Activated naive CD8-positive, alpha-beta T cell treated with anti-CD3 and anti-CD28 coated beads, Interleukin-2, amount 50 U/mL, for 24 hours (primary cell): ENCODE measurements around the gene MRPL37.

Experiments
- ATAC-seq: fragments of 150-1000 bp; cut with Tn5 transposase; one replicate; pipeline ENCODE4 v1.10.0; 2021
- DNase-seq: peaks from one replicate; pipeline ENCODE4 v3.0.0; 2021
- H3K27ac Mint-ChIP-seq: one replicate; pipeline ENCODE4 v1.8.0; 2021; ENCODE audit warnings: mild to moderate bottlenecking, mixed read lengths
- H3K27me3 Mint-ChIP-seq: one replicate; pipeline ENCODE4 v1.8.0; 2021; ENCODE audit warnings: mixed read lengths
- H3K36me3 Mint-ChIP-seq: one replicate; pipeline ENCODE4 v1.8.0; 2021; ENCODE audit warnings: low read depth, mixed read lengths
- H3K4me1 Mint-ChIP-seq: one replicate; pipeline ENCODE4 v1.8.0; 2021; ENCODE audit warnings: mixed read lengths
- H3K4me3 Mint-ChIP-seq: one replicate; pipeline ENCODE4 v1.8.0; 2021; ENCODE audit warnings: mild to moderate bottlenecking, moderate library complexity, mixed read lengths
- H3K9me3 Mint-ChIP-seq: one replicate; pipeline ENCODE4 v1.8.0; 2021; ENCODE audit warnings: mixed read lengths

The MRPL37 gene

GRCh38 chr1:54234284-54234683 is 34.3 kb downstream of the MRPL37 start:
- ATAC-seq (no peak), DNase-seq (no peak)
- no peak overlapping the region for H3K27ac Mint-ChIP-seq
- peaks cover 20% of the 10 kb centered on the region for H3K36me3 Mint-ChIP-seq
- no peak overlapping the region for H3K4me3 Mint-ChIP-seq
- H3K9me3 Mint-ChIP-seq: no peaks in the 10 kb centered on the region
- no peaks in the 10 kb centered on the region for H3K27me3 Mint-ChIP-seq
- peaks cover 24% of the 10 kb centered on the region for H3K4me1 Mint-ChIP-seq

GRCh38 chr1:54237586-54237985 is 37.6 kb downstream of the MRPL37 start:
- no peak for DNase-seq
- ATAC-seq: peak; percentile 14
- no peaks in the 10 kb centered on the region for H3K4me1 Mint-ChIP-seq
- no peaks in the 10 kb centered on the region for H3K27me3 Mint-ChIP-seq
- peak overlapping the region; percentile 23 for H3K27ac Mint-ChIP-seq
- peaks cover 10% of the 10 kb centered on the region for H3K36me3 Mint-ChIP-seq
- H3K4me3 Mint-ChIP-seq: no peak overlapping the region
- H3K9me3 Mint-ChIP-seq: no peaks in the 10 kb centered on the region

GRCh38 chr1:54238353-54239034 is 38.5 kb downstream of the MRPL37 start:
- Mint-ChIP-seq H3K9me3 (no peaks in the 10 kb centered on the region), H3K4me1 (no peaks in the 10 kb centered on the region), H3K27ac (no peak overlapping the region), H3K4me3 (no peak overlapping the region), H3K36me3 (peaks cover 10% of the 10 kb centered on the region), H3K27me3 (no peaks in the 10 kb centered on the region)
- DNase-seq: no peak
- no peak for ATAC-seq

- H3K9me3 Mint-ChIP-seq: no peaks in the 10 kb centered on the region
- peaks cover 10% of the 10 kb centered on the region for H3K36me3 Mint-ChIP-seq
- H3K4me3 Mint-ChIP-seq: no peak overlapping the region
Measured at GRCh38 chr1:54239035-54239383, 39.0 kb downstream of the MRPL37 start.

GRCh38 chr1:54239631-54240031 is 39.7 kb downstream of the MRPL37 start:
- Mint-ChIP-seq H3K9me3 (no peaks in the 10 kb centered on the region), H3K4me1 (no peaks in the 10 kb centered on the region), H3K27ac (no peak overlapping the region), H3K36me3 (peaks cover 10% of the 10 kb centered on the region), H3K27me3 (no peaks in the 10 kb centered on the region), H3K4me3 (no peak overlapping the region)
- ATAC-seq: no peak
- no peak for DNase-seq

More at GRCh38 chr1:54239035-54239383, 39.0 kb downstream of the MRPL37 start:
- H3K27me3 Mint-ChIP-seq: no peaks in the 10 kb centered on the region
- H3K4me1 Mint-ChIP-seq: no peaks in the 10 kb centered on the region
- ATAC-seq: no peak
- H3K27ac Mint-ChIP-seq: no peak overlapping the region
- no peak for DNase-seq

GRCh38 chr1:54240741-54241335 is 40.9 kb downstream of the MRPL37 start:
- H3K4me3 Mint-ChIP-seq: no peak overlapping the region
- DNase-seq: no peak
- H3K27ac Mint-ChIP-seq: no peak overlapping the region
- H3K4me1 Mint-ChIP-seq: no peaks in the 10 kb centered on the region
- peaks cover 8% of the 10 kb centered on the region for H3K36me3 Mint-ChIP-seq
- H3K27me3 Mint-ChIP-seq: no peaks in the 10 kb centered on the region
- no peak for ATAC-seq
- H3K9me3 Mint-ChIP-seq: no peaks in the 10 kb centered on the region

- Mint-ChIP-seq H3K4me1 (no peaks in the 10 kb centered on the region), H3K27ac (no peak overlapping the region), H3K36me3 (peaks cover 8% of the 10 kb centered on the region), H3K4me3 (no peak overlapping the region), H3K9me3 (no peaks in the 10 kb centered on the region), H3K27me3 (no peaks in the 10 kb centered on the region)
- no peak for ATAC-seq
- DNase-seq: no peak
Measured at GRCh38 chr1:54241364-54241763, 41.4 kb downstream of the MRPL37 start.

GRCh38 chr1:54243022-54243421 is 43.1 kb downstream of the MRPL37 start:
- Mint-ChIP-seq H3K27me3 (no peaks in the 10 kb centered on the region), H3K4me1 (no peaks in the 10 kb centered on the region), H3K36me3 (no peaks in the 10 kb centered on the region), H3K9me3 (no peaks in the 10 kb centered on the region), H3K27ac (no peak overlapping the region), H3K4me3 (no peak overlapping the region)
- DNase-seq: no peak
- no peak for ATAC-seq

- H3K9me3 Mint-ChIP-seq: no peaks in the 10 kb centered on the region
- H3K27me3 Mint-ChIP-seq: no peaks in the 10 kb centered on the region
- DNase-seq (no peak), ATAC-seq (no peak)
- H3K4me1 Mint-ChIP-seq: no peaks in the 10 kb centered on the region
- no peaks in the 10 kb centered on the region for H3K36me3 Mint-ChIP-seq
- peak overlapping the region; percentile 30 for H3K27ac Mint-ChIP-seq
- no peak overlapping the region for H3K4me3 Mint-ChIP-seq
Measured at GRCh38 chr1:54244655-54245054, 44.7 kb downstream of the MRPL37 start.

- Mint-ChIP-seq H3K27ac (no peak overlapping the region), H3K4me1 (no peaks in the 10 kb centered on the region), H3K27me3 (no peaks in the 10 kb centered on the region), H3K9me3 (no peaks in the 10 kb centered on the region), H3K4me3 (no peak overlapping the region), H3K36me3 (no peaks in the 10 kb centered on the region)
- no peak for DNase-seq
- ATAC-seq: no peak
Measured at GRCh38 chr1:54245501-54245900, 45.5 kb downstream of the MRPL37 start.

GRCh38 chr1:54246116-54246721 is 46.3 kb downstream of the MRPL37 start:
- Mint-ChIP-seq H3K27me3 (no peaks in the 10 kb centered on the region), H3K27ac (no peak overlapping the region), H3K4me3 (no peak overlapping the region), H3K9me3 (no peaks in the 10 kb centered on the region), H3K36me3 (no peaks in the 10 kb centered on the region), H3K4me1 (no peaks in the 10 kb centered on the region)
- no peak for DNase-seq
- peak; percentile 5 for ATAC-seq

- Mint-ChIP-seq H3K4me3 (no peak overlapping the region), H3K27me3 (no peaks in the 10 kb centered on the region), H3K27ac (peak overlapping the region; percentile 31), H3K36me3 (no peaks in the 10 kb centered on the region), H3K4me1 (peaks cover 3% of the 10 kb centered on the region), H3K9me3 (no peaks in the 10 kb centered on the region)
- ATAC-seq (no peak), DNase-seq (no peak)
Measured at GRCh38 chr1:54247863-54248515, 48.0 kb downstream of the MRPL37 start.

- peaks cover 2% of the 10 kb centered on the region for H3K36me3 Mint-ChIP-seq
- H3K27ac Mint-ChIP-seq: no peak overlapping the region
- DNase-seq: no peak
- H3K27me3 Mint-ChIP-seq: no peaks in the 10 kb centered on the region
- no peak for ATAC-seq
- H3K9me3 Mint-ChIP-seq: no peaks in the 10 kb centered on the region
- peaks cover 3% of the 10 kb centered on the region for H3K4me1 Mint-ChIP-seq
- H3K4me3 Mint-ChIP-seq: no peak overlapping the region
Measured at GRCh38 chr1:54248966-54249365, 49.0 kb downstream of the MRPL37 start.

- Mint-ChIP-seq H3K27ac (no peak overlapping the region), H3K4me3 (no peak overlapping the region), H3K9me3 (no peaks in the 10 kb centered on the region), H3K36me3 (peaks cover 2% of the 10 kb centered on the region), H3K27me3 (no peaks in the 10 kb centered on the region), H3K4me1 (peaks cover 3% of the 10 kb centered on the region)
- ATAC-seq: no peak
- DNase-seq: no peak
Measured at GRCh38 chr1:54249819-54250435, 50.0 kb downstream of the MRPL37 start.

GRCh38 chr1:54250670-54251069 is 50.7 kb downstream of the MRPL37 start:
- Mint-ChIP-seq H3K27ac (no peak overlapping the region), H3K4me3 (no peak overlapping the region), H3K36me3 (peaks cover 2% of the 10 kb centered on the region), H3K27me3 (no peaks in the 10 kb centered on the region), H3K4me1 (peaks cover 3% of the 10 kb centered on the region), H3K9me3 (no peaks in the 10 kb centered on the region)
- DNase-seq (no peak), ATAC-seq (no peak)
